Gastrocnemius medialis (tissue), 4 donors: ENCODE measurements around the gene PIK3C2B. TPM values are rescaled to one million over a fixed set of nuclear protein-coding genes. Genes with fewer than 3 reads are reported as not detected.

Source experiments
- ATAC-seq, 2 donors: fragments of 150-250 bp; one replicate each; pipeline ENCODE4 v1.9.1; 2016
- DNase-seq, 2 donors: peaks; one replicate each; pipeline ENCODE4 v3.0.0-alpha.2; 2019
- H3K27ac ChIP-seq, 4 donors: fragments of 200-600 bp; sonication (generic); 1 replicate in 1 of 4; 2 replicates in 3 of 4; pipeline ENCODE4 v1.5.1; 2016 to 2018; ENCODE audit warnings: mild to moderate bottlenecking in 2 of 4, moderate library complexity in 1 of 4
- H3K27me3 ChIP-seq, 3 donors: fragments of 200-600 bp; sonication (generic) in 2 of 3; 1 replicate in 1 of 3; 2 replicates in 2 of 3; pipeline versions ENCODE4 v1.5.1 to v1.6.0; 2016 to 2019; ENCODE audit warnings: mild to moderate bottlenecking in 1 of 3, moderate library complexity in 1 of 3
- H3K36me3 ChIP-seq, 2 donors: fragments of 200-600 bp; sonication (generic) in 1 of 2; one replicate each; pipeline ENCODE4 v1.5.1; 2017 to 2018
- H3K4me1 ChIP-seq, 2 donors: fragments of 200-600 bp; sonication (generic) in 1 of 2; one replicate each; pipeline ENCODE4 v1.5.1; 2016 to 2017; ENCODE audit warnings: mild to moderate bottlenecking in 2 of 2
- H3K4me3 ChIP-seq, 4 donors: fragments of 200-600 bp; sonication (generic) in 3 of 4; 1 replicate in 1 of 4; 2 replicates in 3 of 4; pipeline ENCODE4 v1.5.1; 2016 to 2019; ENCODE audit warnings: mild to moderate bottlenecking in 2 of 4
- H3K9me3 ChIP-seq, 3 donors: fragments of 200-600 bp; sonication (generic) in 2 of 3; 1 replicate in 1 of 3; 2 replicates in 2 of 3; pipeline ENCODE4 v1.5.1; 2016 to 2019
- POLR2A ChIP-seq, 2 donors: fragments of 450-650 bp; IDR thresholded peaks; one replicate each; pipeline ENCODE4 v1.6.1; 2017; ENCODE audit warnings: antibody characterized with exemption in 2 of 2, mild to moderate bottlenecking in 2 of 2, moderate library complexity in 2 of 2
- in situ Hi-C, 4 donors: fragments of 200-750 bp; cut with MboI; loops; one replicate each; pipeline versions ENCODE4 v1.15.0 to v1.8.0; 2017; ENCODE audit warnings: low sequenced_read_pairs in 4 of 4
- intact Hi-C: fragments of 100-400 bp; cut with DNase I; formaldehyde crosslinking; loops from one replicate; pipeline ENCODE4 v1.15.1; 2023; ENCODE audit warnings: low total_unique reads
- total RNA-seq, 4 donors: library from RNA; depleted of rRNA; stranded (reverse); fragments of >200 nt; gene quantifications; one replicate each; pipeline versions ENCODE4 v1.1.0 to v1.2.3, GENCODE V29; 2016
- TF ChIP-seq, protein P1 (sequence below), 5 experiments: fragments of 450-650 bp in 3 of 5; fragments of 200-600 bp in 2 of 5; sonication (generic) in 2 of 5; IDR thresholded peaks in 4 of 5; conservative IDR thresholded peaks in 1 of 5; 1 replicate in 4 of 5; 2 replicates in 1 of 5; pipeline ENCODE4 v1.5.1; 2016 to 2019; ENCODE audit warnings: antibody characterized with exemption in 5 of 5, mild to moderate bottlenecking in 3 of 5, moderate library complexity in 3 of 5

Gene PIK3C2B
- total RNA-seq, 4 donors from 2014 or later: 2.8 to 6.0 (median 3.8) TPM

DNA sequence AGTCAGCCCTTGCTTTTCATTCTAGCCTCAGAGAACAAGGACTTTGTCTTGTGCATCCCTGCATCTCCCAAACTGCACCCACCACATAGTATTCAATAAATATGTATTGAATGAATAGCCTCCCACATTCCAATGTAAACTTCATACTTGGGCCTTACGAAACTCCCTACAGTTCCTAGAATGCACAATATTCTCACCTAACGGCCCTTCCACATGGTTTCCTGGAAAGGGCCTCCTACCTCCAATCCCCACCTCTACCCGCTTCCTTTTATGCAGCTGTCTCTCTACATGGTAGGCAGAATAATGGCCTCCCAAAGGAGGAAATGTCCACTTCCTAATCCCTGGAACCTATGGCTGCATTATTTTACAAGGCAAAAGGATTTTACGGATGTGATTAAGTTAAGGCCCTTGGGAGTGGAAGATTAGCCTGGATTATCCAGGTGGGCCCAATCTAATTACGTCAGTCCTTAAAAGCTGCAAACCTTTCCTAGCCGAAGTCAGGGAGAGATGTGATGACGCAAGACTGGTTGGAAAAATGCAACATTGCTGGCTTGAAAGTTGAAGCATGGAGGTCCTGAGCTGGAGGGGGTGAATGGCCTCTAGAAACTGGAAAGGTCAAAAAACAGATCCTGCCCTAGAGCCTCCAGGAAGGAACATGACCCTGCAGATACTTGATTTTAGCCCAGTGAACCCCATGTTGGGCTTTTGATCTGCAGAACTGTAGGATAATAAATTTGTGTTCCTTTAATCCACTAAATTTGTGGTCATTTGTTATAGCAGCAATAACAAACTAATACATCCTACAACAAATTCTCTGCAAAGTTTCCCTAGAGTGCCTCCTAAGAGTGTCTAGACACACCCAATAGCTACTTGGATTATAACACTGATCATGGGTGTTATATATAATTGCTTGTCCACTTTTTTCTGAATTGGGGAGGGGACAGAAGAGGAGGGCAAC lies 5.2 kb upstream of the PIK3C2B start:
- in situ Hi-C loops: loop anchor here (5.0 to 25.0 kb wide), 4 partner anchors 52 to 637 kb away; partner anchors contain the start of genes ETNK2 (in 1 of the 4), REN (in 1 of the 4) and SNRPE (in 1 of the 4)
- intact Hi-C loops: no loop called here

DNA sequence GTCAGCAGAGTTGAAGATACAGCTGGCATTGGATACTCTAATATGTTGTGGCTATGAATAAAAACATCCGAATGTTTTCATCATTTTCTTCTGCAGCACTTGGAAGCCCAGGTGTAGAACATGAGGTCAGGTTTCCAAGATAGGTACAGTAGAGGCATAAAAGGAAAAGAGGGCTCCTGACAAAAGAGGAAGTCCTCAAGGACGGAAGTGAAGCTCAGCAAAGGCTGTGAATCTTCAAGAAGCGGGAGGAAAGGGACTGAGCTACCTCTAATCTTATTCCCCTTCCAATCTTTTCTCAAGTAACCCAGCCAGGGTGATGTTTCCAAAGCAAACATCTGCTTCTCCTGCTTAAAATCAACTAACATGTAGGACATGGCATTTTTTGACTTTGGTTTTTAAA lies 4.4 kb upstream of the PIK3C2B start:
- TF ChIP-seq POLR2A (IDR thresholded peaks at IDR 0.05): no peak
- TF ChIP-seq, protein P1, sequence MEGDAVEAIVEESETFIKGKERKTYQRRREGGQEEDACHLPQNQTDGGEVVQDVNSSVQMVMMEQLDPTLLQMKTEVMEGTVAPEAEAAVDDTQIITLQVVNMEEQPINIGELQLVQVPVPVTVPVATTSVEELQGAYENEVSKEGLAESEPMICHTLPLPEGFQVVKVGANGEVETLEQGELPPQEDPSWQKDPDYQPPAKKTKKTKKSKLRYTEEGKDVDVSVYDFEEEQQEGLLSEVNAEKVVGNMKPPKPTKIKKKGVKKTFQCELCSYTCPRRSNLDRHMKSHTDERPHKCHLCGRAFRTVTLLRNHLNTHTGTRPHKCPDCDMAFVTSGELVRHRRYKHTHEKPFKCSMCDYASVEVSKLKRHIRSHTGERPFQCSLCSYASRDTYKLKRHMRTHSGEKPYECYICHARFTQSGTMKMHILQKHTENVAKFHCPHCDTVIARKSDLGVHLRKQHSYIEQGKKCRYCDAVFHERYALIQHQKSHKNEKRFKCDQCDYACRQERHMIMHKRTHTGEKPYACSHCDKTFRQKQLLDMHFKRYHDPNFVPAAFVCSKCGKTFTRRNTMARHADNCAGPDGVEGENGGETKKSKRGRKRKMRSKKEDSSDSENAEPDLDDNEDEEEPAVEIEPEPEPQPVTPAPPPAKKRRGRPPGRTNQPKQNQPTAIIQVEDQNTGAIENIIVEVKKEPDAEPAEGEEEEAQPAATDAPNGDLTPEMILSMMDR (IDR thresholded peaks at IDR 0.05 in 4 of 5, conservative IDR thresholded peaks at IDR 0.05 in 1 of 5): no peak
- DNase-seq: no peak
- no peaks in the 10 kb centered on the region for H3K36me3 ChIP-seq
- in situ Hi-C loops: no loop called here
- no peaks in the 10 kb centered on the region for H3K9me3 ChIP-seq
- intact Hi-C loops: no loop called here
- H3K4me1 ChIP-seq: peaks cover 1 to 12% of the 10 kb centered on the region in 2 donors
- H3K27me3 ChIP-seq: no peaks in the 10 kb centered on the region
- ATAC-seq: no peak
- H3K4me3 ChIP-seq: no peak overlapping the region
- H3K27ac ChIP-seq: no peak overlapping the region

More for the DNA sequence above, 5.2 kb upstream of the PIK3C2B start:
- ATAC-seq (no peak), DNase-seq (no peak)
- H3K4me1 ChIP-seq: peaks cover 0 to 12% of the 10 kb centered on the region in 2 donors
- no peaks in the 10 kb centered on the region for H3K9me3 ChIP-seq
- H3K36me3 ChIP-seq: no peaks in the 10 kb centered on the region
- H3K27ac ChIP-seq: no peak overlapping the region
- H3K4me3 ChIP-seq: no peak overlapping the region
- no peaks in the 10 kb centered on the region for H3K27me3 ChIP-seq
- TF ChIP-seq POLR2A (IDR thresholded peaks at IDR 0.05): no peak
- TF ChIP-seq, protein P1 (IDR thresholded peaks at IDR 0.05 in 4 of 5, conservative IDR thresholded peaks at IDR 0.05 in 1 of 5): no peak

DNA sequence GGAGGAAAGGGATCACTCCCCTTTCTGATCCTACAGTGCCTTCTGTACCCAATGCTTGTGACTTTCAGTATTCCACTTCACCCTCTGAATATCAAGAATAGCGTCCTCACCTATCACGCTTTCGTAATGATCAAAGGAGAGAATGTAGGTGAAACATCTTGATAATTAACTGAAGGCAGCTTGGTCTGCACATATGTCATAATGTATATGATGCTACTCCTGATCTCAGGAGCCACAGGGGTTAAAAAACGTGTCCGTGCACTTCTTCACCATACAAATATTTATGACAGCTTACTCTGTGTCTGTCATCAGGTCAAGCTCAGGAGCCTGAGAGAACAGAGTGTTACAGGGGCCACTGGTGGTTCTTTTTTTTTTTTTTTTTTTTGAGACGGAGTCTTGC lies 1.2 kb upstream of the PIK3C2B start:
- H3K4me3 ChIP-seq: no peak overlapping the region
- H3K4me1 ChIP-seq: peaks cover 21 to 29% of the 10 kb centered on the region in 2 donors
- H3K27ac ChIP-seq: no peak overlapping the region

DNA sequence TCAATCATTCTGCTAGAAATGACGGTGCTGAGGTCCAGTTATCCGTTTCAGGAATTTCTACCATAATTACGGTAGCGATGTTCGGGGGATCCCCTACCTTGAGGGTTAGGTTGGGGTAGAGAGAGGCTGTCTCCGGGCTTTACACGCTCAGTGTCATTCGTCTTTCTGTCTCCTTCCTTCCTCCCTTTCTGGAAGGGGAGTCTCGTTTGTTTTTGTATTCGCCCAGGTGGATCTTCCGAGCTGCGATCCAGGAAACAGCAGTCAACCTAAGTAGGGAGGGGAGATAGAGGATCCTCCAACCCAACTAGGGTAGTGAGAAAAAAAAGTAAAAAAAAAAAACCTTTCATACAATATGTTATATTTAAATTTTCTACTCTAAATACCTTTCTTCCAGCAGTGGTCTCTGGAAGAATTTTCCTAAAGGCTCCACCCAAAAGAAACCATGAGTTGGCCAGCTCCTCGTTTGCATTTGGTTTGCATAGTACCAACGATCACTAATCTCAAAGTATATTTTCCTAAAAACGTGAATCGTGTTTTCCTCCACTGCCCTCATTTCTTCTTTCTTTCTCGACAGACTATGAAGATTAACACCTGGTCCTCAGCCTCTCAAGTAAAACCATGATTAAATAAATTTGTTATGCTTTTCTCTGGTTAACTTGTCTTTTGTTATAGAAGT lies 611 bp upstream of the PIK3C2B start:
- Histone ChIP-seq H3K9me3 (no peaks in the 10 kb centered on the region), H3K4me1 (peaks cover 21 to 29% of the 10 kb centered on the region in 2 donors), H3K36me3 (no peaks in the 10 kb centered on the region), H3K27ac (peak overlapping the region; percentile 70 to 89 (median 84)), H3K27me3 (no peaks in the 10 kb centered on the region), H3K4me3 (peak overlapping the region; percentile 60 to 99 (median 87))
- DNase-seq: no peak
- no peak for TF ChIP-seq POLR2A (IDR thresholded peaks at IDR 0.05)
- TF ChIP-seq, protein P1 (IDR thresholded peaks at IDR 0.05 in 4 of 5, conservative IDR thresholded peaks at IDR 0.05 in 1 of 5): no peak
- in situ Hi-C loops (no loop called here), intact Hi-C loops (no loop called here)
- no peak for ATAC-seq

More for the DNA sequence above, 1.2 kb upstream of the PIK3C2B start:
- intact Hi-C loops: no loop called here
- Histone ChIP-seq H3K27me3 (no peaks in the 10 kb centered on the region), H3K9me3 (no peaks in the 10 kb centered on the region), H3K36me3 (no peaks in the 10 kb centered on the region)
- ATAC-seq (no peak), DNase-seq (no peak)
- in situ Hi-C loops: no loop called here
- TF ChIP-seq, protein P1 (IDR thresholded peaks at IDR 0.05 in 4 of 5, conservative IDR thresholded peaks at IDR 0.05 in 1 of 5): no peak
- TF ChIP-seq POLR2A (IDR thresholded peaks at IDR 0.05): no peak
